Adrenal gland (tissue), 12 donors: ENCODE data around the gene ENTPD8. TPM values are rescaled to one million over a fixed set of nuclear protein-coding genes. Genes with fewer than 3 reads are reported as not detected.
A peak's percentile ranks its signal among the peaks of the same experiment; 100 is the strongest.

Experiments used
- DNase-seq, 7 donors: peaks; one replicate each; pipeline ENCODE4 v3.0.0-alpha.2; 2019 to 2020
- H3K27ac ChIP-seq, 5 donors: fragments of 200-600 bp; sonication (generic) in 4 of 5; 1 replicate in 3 of 5; 2 replicates in 2 of 5; pipeline versions ENCODE4 v1.5.1 to v1.8.0; 2016 to 2020; ENCODE audit warnings: mild to moderate bottlenecking in 1 of 5
- H3K27me3 ChIP-seq: fragments of 200-600 bp; 2 replicates; pipeline ENCODE4 v1.8.0; 2021
- H3K36me3 ChIP-seq, 2 donors: fragments of 200-600 bp; replicated peaks in 1 of 2; 1 replicate in 1 of 2; 2 replicates in 1 of 2; pipeline versions ENCODE4 v1.5.1 to v1.8.0; 2018 to 2022
- H3K4me1 ChIP-seq, 2 donors: fragments of 200-600 bp; replicated peaks in 1 of 2; 1 replicate in 1 of 2; 2 replicates in 1 of 2; pipeline versions ENCODE4 v1.5.1 to v1.8.0; 2018 to 2021
- H3K4me3 ChIP-seq, 4 donors: fragments of 200-600 bp; sonication (generic) in 3 of 4; one replicate each; pipeline ENCODE4 v1.5.1; 2016 to 2018
- H3K9me3 ChIP-seq, 3 donors: fragments of 200-600 bp; sonication (generic) in 1 of 3; replicated peaks in 1 of 3; 1 replicate in 2 of 3; 2 replicates in 1 of 3; pipeline versions ENCODE4 v1.5.1 to v1.8.0; 2016 to 2021
- POLR2A ChIP-seq, 2 donors: fragments of 450-650 bp; IDR thresholded peaks; one replicate each; pipeline ENCODE4 v1.6.1; 2017; ENCODE audit warnings: antibody characterized with exemption in 2 of 2, mild to moderate bottlenecking in 2 of 2, moderate library complexity in 1 of 2
- WGBS, 4 donors: extraction: QIAGEN DNeasy Blood & Tissue Kit in 2 of 4; methylation state at CpG; one replicate each; pipeline versions ENCODE4 v1.1.5 to v1.1.7; 2013 to 2017; 5-methylcytosine and 5-hydroxymethylcytosine counted together
- intact Hi-C, 2 donors: fragments of 100-400 bp; cut with DNase I; formaldehyde crosslinking; loops; one replicate each; pipeline versions ENCODE4 v1.14.1 to v1.15.0; 2022 to 2023
- polyA plus RNA-seq, 3 donors: library from polyadenylated mRNA; stranded (reverse); fragments of 200-250 nt in 2 of 3; fragments of 350-450 nt in 1 of 3; fragmentation: Illumina TruSeq in 1 of 3; extraction: RNeasy Lipid Tissue Mini Kit (QIAGEN cat#74804) in 1 of 3; gene quantifications; one replicate each; pipeline ENCODE4 v1.2.3, GENCODE V29; 2013 to 2014
- total RNA-seq, 9 donors: library from RNA; depleted of rRNA in 4 of 9; stranded (reverse); fragments of >200 nt in 4 of 9; fragments of 120-200 nt in 1 of 9; fragmentation: NEBNext Ultra II Directional in 1 of 9; extraction: Animal tissue kit (Norgen Biotek cat#: 25700) in 1 of 9; gene quantifications; one replicate each; pipeline versions ENCODE4 v1.1.0 to v1.2.4, GENCODE V29; 2013 to 2023
- TF ChIP-seq, protein P1 (sequence below), 6 experiments: fragments of 450-650 bp in 4 of 6; fragments of 200-600 bp in 2 of 6; sonication (generic) in 1 of 6; IDR thresholded peaks; 1 replicate in 5 of 6; 2 replicates in 1 of 6; pipeline versions ENCODE4 v1.5.1 to v1.8.0; 2016 to 2021; ENCODE audit warnings: antibody characterized with exemption in 6 of 6, mild to moderate bottlenecking in 2 of 6, moderate library complexity in 1 of 6
- donor health status: healthy with polysubstance abuse.
- donor health status: Bipolar disorder and iron deficiency.
- donor health status: DM: yes; HTN: yes; CAD: no.
- donor health status: DM: no; HTN: no; CAD: no.
- donor health status: DM: no; HTN: no; CAD: no.
- donor health status: DM: yes; HTN: yes; CAD: no.

ENTPD8 gene
- total and polyA plus RNA-seq, 12 donors, result 0.14 to 0.20 (median 0.17) TPM; not detected in 6

- WGBS, 4 donors, result 88 to 91% (median 90%) methylated on average over 19 to 26 of the region's 26 CpGs
- intact Hi-C loops, result no loop called here
- H3K27me3 ChIP-seq, result no peaks in the 10 kb centered on the region
- no peaks in the 10 kb centered on the region for H3K9me3 ChIP-seq
- no peaks in the 10 kb centered on the region for H3K36me3 ChIP-seq
- H3K4me3 ChIP-seq, result no peak overlapping the region
- DNase-seq, result no peak
- TF ChIP-seq, protein P1, sequence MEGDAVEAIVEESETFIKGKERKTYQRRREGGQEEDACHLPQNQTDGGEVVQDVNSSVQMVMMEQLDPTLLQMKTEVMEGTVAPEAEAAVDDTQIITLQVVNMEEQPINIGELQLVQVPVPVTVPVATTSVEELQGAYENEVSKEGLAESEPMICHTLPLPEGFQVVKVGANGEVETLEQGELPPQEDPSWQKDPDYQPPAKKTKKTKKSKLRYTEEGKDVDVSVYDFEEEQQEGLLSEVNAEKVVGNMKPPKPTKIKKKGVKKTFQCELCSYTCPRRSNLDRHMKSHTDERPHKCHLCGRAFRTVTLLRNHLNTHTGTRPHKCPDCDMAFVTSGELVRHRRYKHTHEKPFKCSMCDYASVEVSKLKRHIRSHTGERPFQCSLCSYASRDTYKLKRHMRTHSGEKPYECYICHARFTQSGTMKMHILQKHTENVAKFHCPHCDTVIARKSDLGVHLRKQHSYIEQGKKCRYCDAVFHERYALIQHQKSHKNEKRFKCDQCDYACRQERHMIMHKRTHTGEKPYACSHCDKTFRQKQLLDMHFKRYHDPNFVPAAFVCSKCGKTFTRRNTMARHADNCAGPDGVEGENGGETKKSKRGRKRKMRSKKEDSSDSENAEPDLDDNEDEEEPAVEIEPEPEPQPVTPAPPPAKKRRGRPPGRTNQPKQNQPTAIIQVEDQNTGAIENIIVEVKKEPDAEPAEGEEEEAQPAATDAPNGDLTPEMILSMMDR (IDR thresholded peaks at IDR 0.05), result no peak
- TF ChIP-seq POLR2A (IDR thresholded peaks at IDR 0.05), result no peak
- H3K4me1 ChIP-seq, result peaks cover 11 to 16% of the 10 kb centered on the region in 2 donors
- no peak overlapping the region for H3K27ac ChIP-seq
These were observed 44.4 kb upstream of the ENTPD8 start for GRCh38 chr9:137485343-137486140.

DNA sequence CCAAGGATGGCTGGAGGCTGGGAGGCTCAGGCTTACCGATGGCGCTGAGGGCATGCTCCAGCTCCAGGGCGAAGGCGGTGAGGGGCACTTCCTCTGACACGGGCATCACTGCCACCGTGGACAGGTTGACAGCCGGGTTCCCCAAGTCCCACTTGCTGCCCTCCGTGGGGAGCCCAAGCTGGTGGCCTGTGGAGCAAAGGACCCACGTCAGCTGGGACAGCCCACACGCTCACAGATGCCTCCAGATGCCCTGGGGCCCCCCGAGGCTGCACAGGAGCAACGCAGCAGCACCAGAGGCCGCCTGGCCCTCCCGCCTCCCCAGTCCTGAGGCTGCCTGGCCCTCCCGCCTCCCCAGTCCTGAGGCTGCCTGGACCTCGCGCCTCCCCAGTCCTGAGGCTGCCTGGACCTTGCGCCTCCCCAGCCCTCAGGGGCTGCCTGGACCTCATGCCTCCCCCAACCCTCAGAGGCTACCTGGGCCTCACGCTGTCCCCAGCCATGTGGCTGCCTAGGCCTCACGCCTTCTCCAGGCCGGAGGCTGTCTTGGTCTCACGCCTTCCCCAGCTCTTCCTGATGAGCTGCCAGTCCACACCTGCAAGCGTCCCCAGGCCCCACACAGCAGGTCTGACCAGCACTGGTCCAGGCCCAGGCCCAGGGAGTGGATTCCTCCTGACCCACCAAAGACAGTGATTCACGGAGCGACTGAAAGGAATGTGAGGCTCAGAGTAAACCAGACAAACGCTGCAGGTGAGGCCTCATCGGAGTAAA lies 43.6 kb upstream of the ENTPD8 start:
- 90 to 95% (median 92%) methylated on average over 13 to 27 of the region's 27 CpGs for WGBS, 4 donors
- no peak for DNase-seq

GRCh38 chr9:137482094-137482781 lies 41.1 kb upstream of the ENTPD8 start:
- peak; percentile 72 to 91 (median 87) for DNase-seq
- Histone ChIP-seq H3K27me3 (no peaks in the 10 kb centered on the region), H3K4me1 (peaks cover 11 to 16% of the 10 kb centered on the region in 2 donors), H3K9me3 (no peaks in the 10 kb centered on the region), H3K27ac (peak overlapping the region in 2 of 5 donors; percentile 64 to 78), H3K4me3 (no peak overlapping the region), H3K36me3 (no peaks in the 10 kb centered on the region)
- intact Hi-C loops, result no loop called here
- WGBS, 4 donors, result 59 to 65% (median 62%) methylated on average over 24 to 26 of the region's 26 CpGs
- TF ChIP-seq, protein P1 (IDR thresholded peaks at IDR 0.05), result no peak
- no peak for TF ChIP-seq POLR2A (IDR thresholded peaks at IDR 0.05)

More for the DNA sequence above, 43.6 kb upstream of the ENTPD8 start:
- no peak overlapping the region for H3K27ac ChIP-seq
- H3K9me3 ChIP-seq, result no peaks in the 10 kb centered on the region
- intact Hi-C loops, result no loop called here
- H3K4me3 ChIP-seq, result no peak overlapping the region
- H3K36me3 ChIP-seq, result no peaks in the 10 kb centered on the region
- H3K4me1 ChIP-seq, result peaks cover 11 to 16% of the 10 kb centered on the region in 2 donors
- H3K27me3 ChIP-seq, result no peaks in the 10 kb centered on the region
- TF ChIP-seq POLR2A (IDR thresholded peaks at IDR 0.05), result no peak
- TF ChIP-seq, protein P1 (IDR thresholded peaks at IDR 0.05), result no peak
